Lung (tissue), 12 donors: ENCODE measurements around the gene GRM4. TPM values are rescaled to one million over a fixed set of nuclear protein-coding genes. Genes with fewer than 3 reads are reported as not detected.

Experiments used
- ATAC-seq: fragments of 200-7000 bp; cut with Tn5 transposase; one replicate; pipeline ENCODE4 v1.9.1; 2020; ENCODE audit warnings: moderate number of reproducible peaks; ENCODE audit not compliant: insufficient read depth, low FRiP score
- DNase-seq, 3 donors: peaks; one replicate each; pipeline ENCODE4 v3.0.0-alpha.2; 2013 to 2017
- H3K27ac ChIP-seq, 2 donors: one replicate each; pipeline ENCODE4 v1.5.1; 2013; ENCODE audit warnings: mild to moderate bottlenecking in 2 of 2, moderate library complexity in 2 of 2, control low read depth in 1 of 2, inconsistent platforms in 1 of 2, low read depth in 1 of 2, low read length in 1 of 2
- H3K27me3 ChIP-seq, 3 donors: one replicate each; pipeline ENCODE4 v1.5.1; 2013; ENCODE audit warnings: low read length in 2 of 3; ENCODE audit not compliant: control insufficient read depth in 3 of 3, insufficient read depth in 3 of 3
- H3K36me3 ChIP-seq, 4 donors: one replicate each; pipeline ENCODE4 v1.5.1; 2013; ENCODE audit warnings: low read length in 4 of 4, mild to moderate bottlenecking in 1 of 4, moderate library complexity in 1 of 4; ENCODE audit not compliant: control insufficient read depth in 4 of 4, insufficient read depth in 4 of 4
- H3K4me1 ChIP-seq, 5 donors: one replicate each; pipeline ENCODE4 v1.5.1; 2013; ENCODE audit warnings: low read length in 5 of 5, mild to moderate bottlenecking in 2 of 5, moderate library complexity in 1 of 5; ENCODE audit not compliant: control insufficient read depth in 5 of 5, insufficient read depth in 5 of 5
- H3K4me3 ChIP-seq: one replicate; pipeline ENCODE4 v1.5.1; 2013; ENCODE audit warnings: mild to moderate bottlenecking, control low read depth, moderate library complexity
- H3K9ac ChIP-seq, 2 donors: one replicate each; pipeline ENCODE4 v1.5.1; 2013; ENCODE audit warnings: low read length in 2 of 2, control low read depth in 1 of 2; ENCODE audit not compliant: insufficient read depth in 1 of 2
- H3K9me3 ChIP-seq, 4 donors: one replicate each; pipeline ENCODE4 v1.5.1; 2013; ENCODE audit warnings: low read length in 3 of 4, mild to moderate bottlenecking in 1 of 4, moderate library complexity in 1 of 4; ENCODE audit not compliant: control insufficient read depth in 4 of 4, insufficient read depth in 3 of 4
- CTCF ChIP-seq: IDR thresholded peaks from 2 replicates; pipeline ENCODE4 v1.5.1; 2012; ENCODE audit warnings: mild to moderate bottlenecking; ENCODE audit errors: control extremely low read depth, extremely low read depth
- WGBS, 2 donors: extraction: QIAGEN DNeasy Blood & Tissue Kit; methylation state at CpG; one replicate each; pipeline ENCODE4 v1.1.7; 2013; 5-methylcytosine and 5-hydroxymethylcytosine counted together
- polyA plus RNA-seq, 2 donors: library from polyadenylated mRNA; stranded (reverse); fragments of 200-250 nt; gene quantifications; one replicate each; pipeline ENCODE4 v1.2.1, GENCODE V29; 2013
- total RNA-seq, 2 donors: library from RNA; depleted of rRNA in 1 of 2; stranded (reverse); fragments of >200 nt in 1 of 2; gene quantifications; one replicate each; pipeline ENCODE4 v1.2.1, GENCODE V29; 2014 to 2021
- donor health status: control.
- donor health status: control.
- donor health status: Bipolar disorder and iron deficiency.
- donor health status: healthy.
- donor health status: DM: yes; HTN: yes; CAD: no.

The GRM4 gene
- total and polyA plus RNA-seq, 4 donors, result 0.02 to 0.34 (median 0.09) TPM

- DNase-seq, result no peak
- H3K27me3 ChIP-seq, result no peaks in the 10 kb centered on the region
- no peaks in the 10 kb centered on the region for H3K4me1 ChIP-seq
- TF ChIP-seq CTCF, result no peak
- no peak overlapping the region for H3K4me3 ChIP-seq
- ATAC-seq, result no peak
- peaks cover 0 to 1% (median 0%) of the 10 kb centered on the region in 4 donors for H3K9me3 ChIP-seq
- 71 to 82% methylated on average over 13 of the region's 13 CpGs for WGBS, 2 donors
- H3K36me3 ChIP-seq, result no peaks in the 10 kb centered on the region
- H3K9ac ChIP-seq, result no peak overlapping the region
- H3K27ac ChIP-seq, result no peak overlapping the region
Measured at GRCh38 chr6:34084591-34085290, 61.1 kb downstream of the GRM4 start.

GRCh38 chr6:34082864-34083626, 62.8 kb downstream of the GRM4 start:
- 77 to 88% methylated on average over 25 of the region's 25 CpGs for WGBS, 2 donors
- no peak for ATAC-seq
- H3K36me3 ChIP-seq, result no peaks in the 10 kb centered on the region
- H3K4me1 ChIP-seq, result no peaks in the 10 kb centered on the region
- peaks cover 0 to 1% (median 0%) of the 10 kb centered on the region in 4 donors for H3K9me3 ChIP-seq
- H3K4me3 ChIP-seq, result no peak overlapping the region
- no peaks in the 10 kb centered on the region for H3K27me3 ChIP-seq
- no peak for TF ChIP-seq CTCF
- no peak overlapping the region for H3K27ac ChIP-seq
- H3K9ac ChIP-seq, result no peak overlapping the region
- no peak for DNase-seq

- no peaks in the 10 kb centered on the region for H3K4me1 ChIP-seq
- 81% methylated on average over 10 of the region's 10 CpGs for WGBS, 2 donors
- no peak for DNase-seq
- no peak overlapping the region for H3K27ac ChIP-seq
- peaks cover 0 to 1% (median 0%) of the 10 kb centered on the region in 4 donors for H3K9me3 ChIP-seq
- H3K27me3 ChIP-seq, result no peaks in the 10 kb centered on the region
- no peaks in the 10 kb centered on the region for H3K36me3 ChIP-seq
- ATAC-seq, result no peak
- no peak overlapping the region for H3K4me3 ChIP-seq
- no peak overlapping the region for H3K9ac ChIP-seq
- no peak for TF ChIP-seq CTCF
Measured at GRCh38 chr6:34082348-34082747, 63.5 kb downstream of the GRM4 start.
